MCF 10A (cell line): ENCODE results near the gene TMSB15C. TPM values are rescaled to one million over a fixed set of nuclear protein-coding genes. Genes with fewer than 3 reads are reported as not detected.
"Not testable (repeated sequence)": the region's sequence is repeated elsewhere in the genome, so short reads cannot be mapped to it uniquely, and the experiment has no call there.

Experiments
- Bru-seq: library from RNA; stranded (reverse); fragments of 400-500 nt; gene quantifications from one replicate; lab custom pipeline; 2021; lab: Mats Ljungman, UMichigan
- BruChase-seq, 2 experiments: library from RNA; stranded (reverse); fragments of 400-500 nt; gene quantifications; one replicate each; lab custom pipeline; 2021; lab: Mats Ljungman, UMichigan
- BruUV-seq: library from RNA; stranded (reverse); fragments of 400-500 nt; replicated peaks from 2 replicates; lab custom pipeline; 2021; lab: Mats Ljungman, UMichigan
- CTCF ChIA-PET: fragments of 300-600 bp; sonication (Branson Sonifier 250); formaldehyde crosslinking; extraction: SDS; loops from one replicate; lab custom pipeline; 2021; ENCODE audit warnings: antibody characterized with exemption, inconsistent platforms; lab: Yijun Ruan, JAX
- POLR2A ChIA-PET: fragments of 300-600, 350-650 bp; sonication (Branson Sonifier 250); formaldehyde crosslinking; extraction: SDS; loops from one replicate; lab custom pipeline; 2020; ENCODE audit warnings: antibody characterized with exemption, inconsistent platforms; lab: Yijun Ruan, JAX
- DNase-seq: peaks from one replicate; pipeline ENCODE4 v3.0.0-alpha.2; 2018; ENCODE audit not compliant: unreplicated experiment
- H3K27ac Mint-ChIP-seq: one replicate; pipeline ENCODE4 v1.8.0; 2022; ENCODE audit warnings: mild to moderate bottlenecking, low read depth, mixed read lengths; ENCODE audit not compliant: unreplicated experiment
- H3K27me3 Mint-ChIP-seq: one replicate; pipeline ENCODE4 v1.8.0; 2022; ENCODE audit warnings: mixed read lengths; ENCODE audit not compliant: insufficient read depth, unreplicated experiment
- H3K36me3 Mint-ChIP-seq: one replicate; pipeline ENCODE4 v1.8.0; 2022; ENCODE audit warnings: mild to moderate bottlenecking, moderate library complexity, mixed read lengths; ENCODE audit not compliant: insufficient read depth, unreplicated experiment
- H3K4me1 Mint-ChIP-seq: one replicate; pipeline ENCODE4 v1.8.0; 2022; ENCODE audit warnings: mixed read lengths; ENCODE audit not compliant: insufficient read depth, unreplicated experiment
- H3K4me3 Mint-ChIP-seq: one replicate; pipeline ENCODE4 v1.8.0; 2022; ENCODE audit warnings: mild to moderate bottlenecking, moderate library complexity, mixed read lengths; ENCODE audit not compliant: unreplicated experiment
- H3K9me3 Mint-ChIP-seq: one replicate; pipeline ENCODE4 v1.8.0; 2022; ENCODE audit warnings: mixed read lengths; ENCODE audit not compliant: unreplicated experiment
- intact Hi-C: fragments of 100-400 bp; cut with micrococcal nuclease; formaldehyde crosslinking; loops from 2 replicates; pipeline ENCODE4 v1.14.1; 2022
- long read RNA-seq: library from polyadenylated mRNA; stranded (forward); transcript quantifications from one replicate; pipeline ENCODE4 v2.0.0, GENCODE V29; 2022
- total RNA-seq: library from RNA; stranded (reverse); gene quantifications from 2 replicates; pipeline ENCODE4 v1.2.3, GENCODE V29; 2022
- TF ChIP-seq, protein P1 (sequence below): fragments of 200-600 bp; IDR thresholded peaks from one replicate; pipeline ENCODE4 v1.8.0; 2022; ENCODE audit warnings: antibody characterized with exemption, mild to moderate bottlenecking; ENCODE audit not compliant: unreplicated experiment

TMSB15C gene
- total RNA-seq: 0.79 and 1.3 TPM in 2 replicates
- percentile 8 among the genes with signal in this experiment for Bru-seq, nascent RNA
- percentile 19 among the genes with signal in this experiment for BruChase-seq, experiment 1, labeled RNA remaining after a 6-hour chase
- percentile 15 among the genes with signal in this experiment for BruChase-seq, experiment 2, labeled RNA remaining after a 2-hour chase
- long read RNA-seq, partial matches to known transcripts: 0 of 3 reads
- long read RNA-seq, other reads (novel, unspliced or antisense): 3 of 3 reads

DNA sequence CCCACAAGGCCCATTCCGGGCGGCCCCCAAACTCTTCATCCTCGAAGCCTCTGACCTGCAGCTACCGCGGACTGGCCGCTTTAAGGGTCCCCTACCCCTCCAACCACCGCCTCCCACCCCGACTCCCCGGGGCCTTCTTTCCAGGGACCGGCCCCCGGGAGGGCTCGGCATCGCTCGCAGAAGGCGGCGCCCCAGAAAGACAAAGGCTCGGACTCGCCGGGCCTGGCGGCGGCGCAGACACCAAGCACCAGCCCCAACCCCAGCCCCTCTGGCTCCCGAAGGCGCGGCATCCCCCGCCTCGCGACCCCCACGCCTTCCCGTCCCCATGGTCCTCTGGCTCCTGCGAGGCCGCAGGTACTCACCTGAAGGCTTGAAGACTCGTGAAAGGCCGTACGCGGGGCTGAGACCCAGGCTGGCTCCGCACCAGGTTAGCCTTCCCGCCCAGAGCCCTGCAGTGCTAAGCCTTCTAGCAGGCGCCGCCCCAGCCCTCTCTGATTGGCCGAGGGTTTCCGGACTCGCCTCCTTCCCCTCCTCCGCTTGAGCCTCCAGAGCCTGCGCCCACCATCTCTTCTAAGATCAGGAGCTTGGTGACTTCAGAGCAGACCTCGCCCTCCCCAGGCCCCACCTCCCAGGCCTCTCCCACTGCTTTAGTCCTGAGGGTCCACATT, at the start of gene TMSB15C:
Gene TMSB15C, minus strand, starts transcription at position 459 of the 668 bp plus-strand sequence.
- H3K27me3 Mint-ChIP-seq, H3K27ac Mint-ChIP-seq, CTCF ChIA-PET, POLR2A ChIA-PET, intact Hi-C loops, BruUV-seq, H3K36me3 Mint-ChIP-seq, H3K9me3 Mint-ChIP-seq, H3K4me1 Mint-ChIP-seq, DNase-seq, H3K4me3 Mint-ChIP-seq: not testable (repeated sequence)

DNA sequence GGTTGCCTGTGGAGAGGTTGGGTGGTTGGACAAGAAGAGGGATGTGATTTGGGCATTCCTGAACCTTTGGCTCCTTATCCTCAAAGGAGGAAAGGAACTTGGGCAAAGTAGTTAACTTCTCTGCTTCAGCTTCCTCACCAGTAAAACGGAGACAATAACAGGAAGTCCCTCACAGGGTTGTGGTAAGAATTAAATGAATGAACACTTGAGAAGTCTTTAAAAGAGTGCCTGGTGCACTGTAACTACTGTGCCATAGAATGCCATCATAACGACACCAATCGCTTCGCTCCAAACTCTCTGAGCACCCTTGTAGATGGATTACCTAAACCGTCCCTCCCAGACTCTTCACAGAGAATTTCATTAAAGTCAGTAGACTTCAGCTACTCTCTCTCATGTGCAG, 46.8 kb upstream of the TMSB15C start:
- BruUV-seq: no TSS peak
- no peak overlapping the region for H3K27ac Mint-ChIP-seq
- H3K36me3 Mint-ChIP-seq: peaks cover 6% of the 10 kb centered on the region
- POLR2A ChIA-PET: no interaction called here
- CTCF ChIA-PET: no interaction called here
- no peaks in the 10 kb centered on the region for H3K9me3 Mint-ChIP-seq
- no peak for DNase-seq
- peaks cover 42% of the 10 kb centered on the region for H3K27me3 Mint-ChIP-seq
- H3K4me3 Mint-ChIP-seq: no peak overlapping the region
- intact Hi-C loops: no loop called here
- H3K4me1 Mint-ChIP-seq: no peaks in the 10 kb centered on the region
- TF ChIP-seq, protein P1, sequence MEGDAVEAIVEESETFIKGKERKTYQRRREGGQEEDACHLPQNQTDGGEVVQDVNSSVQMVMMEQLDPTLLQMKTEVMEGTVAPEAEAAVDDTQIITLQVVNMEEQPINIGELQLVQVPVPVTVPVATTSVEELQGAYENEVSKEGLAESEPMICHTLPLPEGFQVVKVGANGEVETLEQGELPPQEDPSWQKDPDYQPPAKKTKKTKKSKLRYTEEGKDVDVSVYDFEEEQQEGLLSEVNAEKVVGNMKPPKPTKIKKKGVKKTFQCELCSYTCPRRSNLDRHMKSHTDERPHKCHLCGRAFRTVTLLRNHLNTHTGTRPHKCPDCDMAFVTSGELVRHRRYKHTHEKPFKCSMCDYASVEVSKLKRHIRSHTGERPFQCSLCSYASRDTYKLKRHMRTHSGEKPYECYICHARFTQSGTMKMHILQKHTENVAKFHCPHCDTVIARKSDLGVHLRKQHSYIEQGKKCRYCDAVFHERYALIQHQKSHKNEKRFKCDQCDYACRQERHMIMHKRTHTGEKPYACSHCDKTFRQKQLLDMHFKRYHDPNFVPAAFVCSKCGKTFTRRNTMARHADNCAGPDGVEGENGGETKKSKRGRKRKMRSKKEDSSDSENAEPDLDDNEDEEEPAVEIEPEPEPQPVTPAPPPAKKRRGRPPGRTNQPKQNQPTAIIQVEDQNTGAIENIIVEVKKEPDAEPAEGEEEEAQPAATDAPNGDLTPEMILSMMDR: no peak

DNA sequence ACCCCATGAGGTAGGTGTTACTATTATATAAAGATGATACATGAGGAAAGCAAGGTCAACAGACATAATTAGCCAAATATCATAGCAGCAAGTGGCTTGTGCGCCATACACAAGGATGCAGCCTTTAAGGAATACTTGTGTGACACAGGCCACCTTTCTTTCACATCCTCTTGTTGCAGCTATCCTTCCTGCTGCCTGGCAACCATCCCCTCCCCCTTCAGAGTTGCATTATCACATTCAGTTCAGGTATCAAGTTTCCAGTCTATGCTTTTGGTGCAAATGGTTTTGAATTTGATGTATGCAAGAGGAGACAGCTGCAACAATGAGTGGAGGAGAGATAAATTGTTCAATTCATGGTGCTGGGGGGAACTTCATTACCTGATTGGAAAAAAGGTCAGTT, 42.7 kb upstream of the TMSB15C start:
- no peak overlapping the region for H3K4me3 Mint-ChIP-seq
- intact Hi-C loops: no loop called here
- H3K36me3 Mint-ChIP-seq: no peaks in the 10 kb centered on the region
- DNase-seq: no peak
- POLR2A ChIA-PET: interaction anchor here (0.8 kb wide), 1 partner anchor 83 kb away, joined by 3 read pairs; no protein-coding TSS in a partner anchor
- CTCF ChIA-PET: interaction anchor here (0.5 to 1.8 kb wide), 3 partner anchors 17 to 1582 kb away, joined by 4 to 9 read pairs (median 4); no protein-coding TSS in a partner anchor
- no TSS peak for BruUV-seq
- H3K9me3 Mint-ChIP-seq: no peaks in the 10 kb centered on the region
- peaks cover 78% of the 10 kb centered on the region for H3K27me3 Mint-ChIP-seq
- no peak overlapping the region for H3K27ac Mint-ChIP-seq
- no peaks in the 10 kb centered on the region for H3K4me1 Mint-ChIP-seq
- TF ChIP-seq, protein P1: no peak

DNA sequence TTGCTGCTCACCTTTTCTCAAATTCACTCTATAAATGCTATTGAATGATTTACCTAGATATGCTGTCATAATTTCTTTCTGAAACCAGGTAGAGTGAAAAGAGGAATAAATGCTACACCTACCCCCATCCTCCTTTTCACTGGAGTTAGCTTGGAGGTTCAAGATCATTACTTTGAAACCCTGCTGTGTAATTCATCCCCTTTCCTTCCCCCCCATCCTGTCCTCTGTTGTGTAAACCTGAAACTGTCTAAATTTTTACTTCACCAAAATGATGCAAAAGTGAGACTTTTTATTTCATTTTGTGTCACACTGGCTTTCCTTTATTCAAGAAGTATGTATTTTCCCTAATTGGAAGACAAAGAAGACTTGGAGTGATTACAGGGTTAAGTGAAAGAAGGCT, 41.7 kb upstream of the TMSB15C start:
- POLR2A ChIA-PET: no interaction called here
- TF ChIP-seq, protein P1: no peak
- no peak overlapping the region for H3K4me3 Mint-ChIP-seq
- no TSS peak for BruUV-seq
- DNase-seq: no peak
- H3K27ac Mint-ChIP-seq: no peak overlapping the region
- no peaks in the 10 kb centered on the region for H3K9me3 Mint-ChIP-seq
- CTCF ChIA-PET: no interaction called here
- intact Hi-C loops: no loop called here
- peaks cover 7% of the 10 kb centered on the region for H3K4me1 Mint-ChIP-seq
- peaks cover 69% of the 10 kb centered on the region for H3K27me3 Mint-ChIP-seq
- no peaks in the 10 kb centered on the region for H3K36me3 Mint-ChIP-seq
